Eye (tissue), 1 donor: ENCODE results near the gene PLCL2.

Source experiments
- DNase-seq: peaks from one replicate; pipeline ENCODE4 v3.0.0-alpha.2; 2015

The PLCL2 gene

DNA sequence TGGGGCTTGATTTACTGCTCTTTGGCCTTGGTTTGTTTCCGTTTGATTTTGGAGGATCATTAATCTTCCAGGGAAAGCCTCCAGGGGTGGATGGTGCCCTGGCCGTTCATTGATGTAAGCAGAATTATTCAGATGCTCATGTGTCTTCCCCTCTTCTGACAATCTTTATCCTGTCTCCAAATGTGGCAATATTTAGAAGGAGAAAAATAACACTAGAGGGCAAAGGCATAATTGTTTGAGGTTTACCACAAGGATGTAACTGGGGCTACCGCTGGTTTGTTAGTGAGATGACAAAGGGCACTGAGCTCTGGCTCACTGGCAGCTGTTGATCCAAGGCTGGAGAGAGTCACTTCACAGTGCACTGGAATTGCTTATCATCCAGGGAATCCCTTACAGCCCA is 18.2 kb upstream of the PLCL2 start:
- no peak for DNase-seq

DNA sequence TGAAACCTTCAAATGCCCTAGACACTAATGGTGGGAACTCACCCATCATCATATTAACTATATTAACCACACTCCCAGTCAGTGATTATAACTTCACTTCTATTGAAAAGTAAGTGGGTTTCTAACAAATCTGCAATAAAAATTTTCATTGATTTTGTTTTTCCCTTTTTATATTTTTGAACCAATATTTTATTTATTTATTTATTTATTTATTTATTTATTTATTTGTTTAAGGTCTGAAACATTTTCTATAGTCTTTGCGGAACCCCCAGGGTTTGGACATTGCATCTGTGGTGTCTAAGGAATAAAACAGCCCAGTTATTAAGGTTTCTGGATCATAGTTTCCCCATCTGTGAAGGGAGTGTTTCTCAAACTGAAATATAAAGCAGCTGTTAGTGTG is 16.2 kb upstream of the PLCL2 start:
- DNase-seq = no peak

DNA sequence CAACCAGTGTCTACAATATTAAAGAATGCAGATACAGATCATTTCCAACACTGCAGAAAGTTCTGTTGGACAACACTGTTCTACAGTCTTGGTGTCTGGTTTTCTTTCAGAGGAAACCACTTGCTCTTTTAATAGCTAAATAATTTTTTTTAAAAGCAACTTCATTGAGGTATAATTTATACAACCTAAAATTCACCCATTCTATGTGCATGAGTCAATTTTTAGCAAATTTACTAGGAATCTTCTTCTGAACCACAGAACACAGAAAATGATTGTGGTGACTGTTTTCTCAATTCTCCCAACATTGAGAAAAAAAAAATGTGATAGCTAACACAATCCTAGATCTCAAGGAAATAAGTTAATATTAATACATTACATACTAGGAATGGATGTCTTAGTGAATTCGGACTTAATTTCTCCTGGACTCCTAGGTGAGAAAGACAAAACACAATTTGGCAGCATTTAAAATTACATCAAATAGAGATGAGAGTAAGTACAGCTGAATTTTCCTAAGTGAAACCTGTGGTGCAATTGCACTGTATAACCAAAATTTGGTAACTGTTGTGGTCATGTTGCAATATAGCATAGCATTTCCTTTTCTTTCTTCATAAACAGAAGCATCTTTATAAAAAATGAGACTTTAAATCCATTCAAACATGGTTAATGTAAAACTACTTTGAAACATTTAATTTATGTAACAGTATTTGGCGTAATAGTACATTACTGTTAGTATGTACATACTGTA is 15.3 kb upstream of the PLCL2 start:
- no peak for DNase-seq

DNA sequence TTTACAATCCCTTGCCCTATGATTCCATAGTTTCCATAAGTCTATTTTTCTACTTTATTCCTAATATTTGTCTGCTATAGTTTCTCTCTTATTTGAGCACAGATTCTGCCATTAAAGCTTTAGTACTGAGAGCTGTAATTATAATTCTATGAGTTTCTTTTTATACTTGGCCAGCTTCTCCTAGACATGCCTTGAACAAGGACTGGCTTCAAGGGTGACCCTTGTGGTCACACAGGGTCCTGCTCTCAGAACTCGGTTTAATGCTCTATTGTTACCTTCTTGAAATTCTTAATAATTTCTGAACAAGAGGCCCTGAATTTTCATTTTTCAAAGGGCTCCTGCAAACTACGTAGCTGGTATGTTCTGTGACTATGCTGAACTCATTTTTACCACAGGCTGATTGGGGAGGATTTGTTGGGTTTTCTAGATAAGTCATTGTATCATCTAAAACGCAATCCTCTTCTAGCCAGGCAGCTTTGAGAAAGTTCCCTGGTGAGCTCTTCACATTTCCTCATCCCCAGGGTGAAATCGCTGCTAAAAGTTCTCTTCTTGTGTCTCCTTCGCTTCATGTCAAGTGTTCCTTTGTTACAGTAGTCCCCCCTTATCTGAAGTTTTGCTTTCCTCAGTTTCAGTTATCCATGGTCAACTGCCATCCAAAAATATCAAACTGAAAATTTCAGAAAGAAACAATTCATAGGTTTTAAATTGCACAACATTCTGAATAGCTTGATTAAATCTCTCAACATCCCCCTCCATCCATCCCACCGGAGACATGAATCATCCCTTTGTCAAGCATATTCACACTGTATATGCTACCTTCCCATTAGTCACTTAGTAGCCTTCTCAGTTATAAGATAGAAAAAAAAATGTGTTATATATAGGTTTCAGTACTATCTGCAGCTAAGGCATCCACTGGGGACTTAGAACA is 12.6 kb upstream of the PLCL2 start:
- DNase-seq = no peak

DNA sequence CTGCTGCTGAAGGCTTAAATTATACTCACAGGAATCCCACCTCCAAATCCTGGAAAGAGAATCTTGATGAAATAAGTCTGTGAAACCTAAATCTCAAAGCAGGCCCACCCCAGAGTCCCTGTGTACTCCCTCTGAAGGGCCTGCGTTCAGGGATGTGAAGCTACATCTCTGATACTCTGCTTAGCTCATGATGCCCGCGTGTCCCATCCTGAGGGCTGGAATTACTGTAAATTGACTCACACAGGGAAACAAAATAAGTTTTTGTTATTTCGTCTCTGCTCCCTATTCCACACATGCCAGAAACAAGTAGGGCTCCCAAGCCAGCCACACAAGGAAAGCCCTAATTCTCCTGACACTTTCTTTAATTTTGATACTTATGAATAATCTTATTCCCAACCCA is 10.9 kb upstream of the PLCL2 start:
- no peak for DNase-seq

DNA sequence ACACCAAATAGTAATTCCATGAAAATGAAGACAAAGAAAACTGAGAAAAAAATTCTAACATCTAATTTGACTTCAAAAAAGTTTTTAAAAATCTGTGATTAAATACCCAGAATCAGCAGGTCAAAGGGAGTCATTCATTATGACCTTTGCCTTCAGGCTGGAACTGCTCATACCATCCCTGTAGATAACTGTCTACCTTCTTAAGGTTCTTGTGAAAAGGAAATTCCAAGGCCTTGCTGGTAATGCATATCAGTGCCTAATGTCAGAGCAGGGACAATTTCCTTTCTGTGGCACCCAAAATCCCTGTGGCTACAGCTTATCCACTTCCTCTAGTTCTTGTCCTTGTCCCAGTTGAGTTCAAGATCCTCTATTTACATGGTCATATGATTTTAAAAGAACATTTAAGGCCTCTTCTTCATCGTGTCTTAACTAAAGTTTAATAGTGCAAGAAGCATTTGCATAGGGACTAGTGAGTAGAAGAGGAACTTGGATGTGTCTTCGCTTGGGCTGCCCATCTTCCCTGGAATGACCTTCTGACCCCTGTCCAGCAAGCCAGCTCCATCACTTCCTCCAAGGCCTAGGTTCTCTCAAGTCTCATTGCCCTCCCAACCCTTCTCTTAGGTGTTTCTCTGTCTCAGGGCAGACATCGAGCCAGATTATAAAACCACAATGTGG is 8.7 kb upstream of the PLCL2 start:
- DNase-seq = no peak

DNA sequence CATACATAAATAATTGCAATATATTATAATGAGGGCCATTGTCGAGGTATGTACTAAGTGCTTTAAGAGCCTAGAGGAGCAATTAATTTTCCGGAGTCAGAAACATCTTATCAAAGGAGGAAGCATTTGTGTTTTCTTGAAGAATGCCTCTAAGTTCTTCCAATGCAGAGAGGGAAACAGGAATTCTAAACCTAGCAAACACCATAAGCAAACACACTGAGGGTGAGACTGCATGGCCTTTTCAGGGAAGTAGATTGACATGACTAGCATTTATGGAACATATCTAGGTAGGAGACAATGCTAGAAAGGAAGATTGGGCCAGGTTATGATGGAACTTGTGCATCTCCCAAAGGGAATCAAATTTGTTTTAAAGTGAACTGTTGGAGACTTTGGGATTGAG is 7.2 kb upstream of the PLCL2 start:
- no peak for DNase-seq

DNA sequence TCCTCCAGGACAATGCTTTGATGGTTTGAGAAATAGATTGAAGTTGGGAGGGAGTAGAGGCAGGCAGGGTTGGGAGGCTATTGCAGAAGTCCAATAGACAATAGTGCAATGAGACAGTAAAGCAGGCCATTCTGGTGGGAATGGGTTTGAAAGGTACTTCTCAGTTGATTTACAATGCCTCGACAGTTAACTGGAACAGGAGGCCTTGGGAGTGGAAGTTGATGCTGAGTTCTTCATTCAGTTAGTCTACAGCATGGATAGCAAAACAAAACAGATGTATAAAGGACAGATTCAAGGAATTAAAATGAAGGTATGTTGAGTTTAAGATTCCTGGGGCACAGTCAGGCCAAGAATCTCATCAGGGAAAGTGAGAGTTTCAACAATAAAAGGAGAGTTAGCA is 6.8 kb upstream of the PLCL2 start:
- no peak for DNase-seq

DNA sequence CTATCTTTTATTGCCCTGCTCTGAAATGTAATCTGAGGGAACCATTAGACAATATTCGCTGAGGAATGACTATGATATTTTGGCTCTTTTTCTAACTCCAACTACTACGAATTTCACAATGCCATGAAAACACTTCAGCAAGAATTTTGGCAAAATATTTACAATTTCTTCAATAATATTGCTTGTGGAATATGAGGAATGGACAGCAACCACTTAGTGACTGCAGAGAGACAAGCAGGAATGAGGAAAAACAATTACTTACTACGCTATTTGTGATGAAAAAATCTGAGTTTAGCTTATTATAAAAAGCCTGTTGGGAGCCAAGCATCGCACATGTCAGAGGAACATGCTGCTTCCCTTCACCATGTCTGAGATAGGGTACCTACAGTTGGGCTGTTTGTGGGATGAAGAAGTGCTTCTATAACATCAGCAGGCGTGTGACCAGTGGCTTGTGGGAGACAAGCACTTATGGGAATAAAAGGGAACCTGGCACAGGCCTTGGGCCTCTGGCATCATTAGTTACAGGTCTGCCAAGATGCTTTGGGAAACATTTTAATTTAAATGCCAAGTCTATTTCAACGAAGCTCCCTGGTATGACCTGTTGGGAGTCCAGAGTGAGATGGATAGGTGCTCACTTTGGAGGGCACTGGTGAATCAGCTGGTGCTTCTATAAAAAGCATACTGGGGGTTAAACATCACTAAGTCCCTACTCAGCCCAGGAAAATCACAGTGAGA is 2.7 kb upstream of the PLCL2 start:
- no peak for DNase-seq

DNA sequence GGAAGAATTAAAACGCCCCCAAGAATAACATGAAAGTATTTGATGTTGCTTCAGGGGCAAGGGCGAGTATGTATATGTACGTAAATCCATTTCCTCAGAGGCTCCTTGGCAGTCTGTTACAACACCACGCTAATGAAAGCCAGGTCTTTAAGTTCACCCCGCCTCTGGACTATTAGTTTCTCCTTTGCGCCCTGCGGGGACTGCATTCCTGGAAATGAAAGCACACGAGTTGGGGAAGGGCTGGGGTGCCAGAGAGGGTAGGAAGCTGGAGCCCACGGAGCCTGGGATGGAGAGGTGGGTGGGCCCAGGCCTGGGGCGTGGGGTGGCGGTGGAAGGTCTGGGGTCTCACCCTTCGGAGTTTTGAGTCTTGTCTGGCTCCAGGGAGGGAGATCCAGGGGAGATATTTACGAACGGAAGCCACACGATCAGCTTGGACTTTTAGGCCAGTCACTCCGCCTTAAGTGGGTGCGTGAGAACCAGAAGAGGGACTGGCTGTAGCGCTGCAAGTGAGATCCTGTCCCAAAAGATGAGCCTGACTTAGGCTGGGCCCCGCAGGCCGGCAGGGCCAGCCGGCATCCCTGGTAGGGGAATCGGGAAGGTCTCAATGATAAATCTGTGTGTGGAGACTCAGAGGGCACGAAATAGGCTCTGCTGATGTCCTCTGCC is 1.6 kb upstream of the PLCL2 start:
- DNase-seq = peak; percentile 60

DNA sequence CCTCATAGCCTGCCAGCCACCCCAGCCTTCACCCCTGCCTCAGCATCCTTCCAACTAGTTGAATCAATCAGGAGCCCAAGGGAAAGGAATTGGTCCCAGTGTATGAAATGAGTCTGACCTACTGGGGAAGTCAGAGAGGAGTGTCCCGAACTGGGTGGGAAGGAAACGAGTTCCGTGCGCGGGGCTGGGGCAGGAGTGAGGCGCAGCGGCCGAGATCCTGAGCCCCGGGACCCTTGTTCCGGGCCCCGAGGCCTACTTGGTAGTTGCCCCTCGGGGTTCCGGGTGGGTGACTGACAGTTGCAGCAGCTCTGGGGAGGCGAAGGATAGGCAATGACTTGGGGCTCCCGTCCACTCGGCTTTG is 1.1 kb upstream of the PLCL2 start:
- no peak for DNase-seq

DNA sequence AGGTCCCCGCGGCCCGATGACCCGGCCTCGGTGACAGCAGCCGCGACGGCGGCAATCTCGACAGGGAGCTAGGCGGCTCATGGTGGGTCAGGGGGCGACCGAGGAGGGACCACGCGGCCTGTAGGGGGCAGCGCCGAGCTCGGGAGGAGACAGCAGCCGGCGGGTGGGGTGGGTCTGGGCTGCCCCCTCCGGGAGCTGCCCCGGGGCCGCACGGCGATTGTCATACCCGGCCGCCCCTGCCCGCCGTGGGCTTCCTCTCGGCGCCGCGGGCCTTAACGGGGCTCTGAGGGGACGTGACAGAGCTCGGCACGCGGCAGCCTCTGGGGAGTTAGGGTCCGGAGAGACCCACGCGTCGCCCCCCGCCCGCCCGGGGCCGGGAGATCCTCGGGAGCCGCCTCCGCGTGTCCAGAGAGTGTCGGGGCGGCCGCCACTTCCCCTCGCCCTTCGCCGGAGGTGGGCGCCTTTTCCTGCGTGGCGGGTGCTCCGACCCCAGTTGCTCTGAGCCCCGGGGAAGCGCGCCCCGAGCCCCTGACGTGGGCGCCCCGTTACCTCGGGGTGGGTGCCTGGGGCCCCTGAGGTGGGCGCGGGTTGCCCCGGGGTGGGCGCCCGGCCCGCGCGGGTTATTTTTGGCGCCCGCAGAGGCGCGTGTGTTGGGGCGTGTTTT is 539 bp upstream of the PLCL2 start:
- peak; percentile 90 for DNase-seq

DNA sequence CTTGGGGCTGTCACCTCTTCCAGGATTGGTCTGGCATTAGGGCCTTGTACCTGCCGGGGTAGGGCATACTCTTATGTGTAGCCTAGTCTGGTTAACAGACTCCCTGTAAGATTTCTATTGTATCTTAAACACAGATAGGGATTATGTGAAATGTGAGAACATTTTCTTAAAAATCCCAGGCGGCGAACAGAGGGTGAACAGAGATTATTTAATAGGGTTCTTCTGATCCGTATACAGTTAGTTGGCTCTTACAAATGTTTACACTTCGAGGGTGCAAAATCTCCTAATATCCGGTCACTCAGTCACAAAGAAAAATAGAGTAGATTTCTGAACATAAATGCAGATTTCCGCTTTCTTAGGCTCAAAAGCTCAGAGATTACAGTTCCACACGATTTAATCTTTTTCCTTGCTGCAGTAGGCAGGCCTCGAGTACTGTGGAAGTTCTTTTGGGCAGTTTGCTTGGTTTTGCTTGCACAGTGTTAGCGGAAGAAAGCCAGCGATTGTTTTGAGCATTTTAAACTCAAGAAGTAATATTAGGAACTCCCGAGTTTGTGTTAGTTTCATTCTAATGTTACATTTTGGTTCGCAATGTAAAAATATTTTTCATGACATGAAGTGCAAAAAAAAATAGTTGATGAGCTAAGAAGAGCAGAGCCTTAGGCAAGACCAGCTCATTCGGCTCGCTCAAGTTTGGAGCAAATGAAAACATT is 993 bp downstream of the PLCL2 start:
- peak; percentile 83 for DNase-seq

DNA sequence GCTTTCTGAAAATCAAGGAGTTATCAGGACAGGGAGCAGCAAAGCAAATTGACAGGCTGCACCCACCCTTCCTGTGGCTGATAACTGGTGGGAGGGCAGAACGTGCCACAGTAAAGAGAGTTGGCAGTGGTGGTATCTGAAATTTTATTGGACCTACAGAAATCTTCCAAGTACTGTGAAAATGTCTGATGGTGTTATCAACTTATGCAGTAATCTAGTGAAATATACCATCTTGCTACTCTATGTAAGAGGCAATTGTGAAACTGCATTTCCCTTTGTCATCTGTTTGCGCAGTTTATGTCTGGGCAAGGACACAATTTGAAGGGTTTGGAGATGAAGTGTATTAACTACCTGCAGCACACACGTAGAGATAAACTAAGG is 1.5 kb downstream of the PLCL2 start:
- no peak for DNase-seq

DNA sequence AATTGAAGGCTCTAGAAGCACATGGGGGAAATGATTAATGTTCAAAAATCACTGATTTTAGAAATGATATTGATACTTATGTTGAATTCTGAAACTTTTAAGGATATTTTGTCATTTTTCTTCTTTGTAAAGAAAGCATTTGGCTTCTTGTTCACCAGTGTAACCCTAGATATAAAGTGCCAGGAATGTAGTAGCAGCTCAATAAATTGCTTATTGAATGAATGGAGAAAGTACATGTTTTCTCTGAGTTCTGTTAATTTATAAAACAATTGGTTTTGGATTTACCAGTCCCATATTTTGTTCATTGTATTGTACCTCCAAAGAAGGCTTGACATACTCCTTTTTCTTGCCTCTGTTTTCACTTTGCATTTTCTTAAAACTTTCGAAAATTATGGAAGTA is 2.4 kb downstream of the PLCL2 start:
- no peak for DNase-seq

DNA sequence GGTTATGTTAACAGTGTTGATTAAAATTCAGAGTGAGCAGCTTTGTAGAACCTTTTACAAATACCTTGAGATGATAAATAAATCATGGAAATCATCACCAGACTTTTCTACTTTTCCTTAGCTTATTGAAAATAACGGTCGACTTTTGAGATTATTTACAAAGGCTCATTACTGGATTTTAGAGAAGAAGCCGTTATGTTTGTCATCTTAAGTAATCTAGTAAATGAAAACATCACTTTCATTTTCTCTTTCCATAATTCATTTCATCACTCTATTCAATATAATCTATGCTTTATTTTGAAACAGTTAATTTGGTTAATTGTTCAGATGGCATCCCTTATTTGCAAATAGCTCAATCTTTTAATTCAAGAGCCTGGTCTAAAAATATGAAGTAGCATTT is 3.6 kb downstream of the PLCL2 start:
- no peak for DNase-seq

DNA sequence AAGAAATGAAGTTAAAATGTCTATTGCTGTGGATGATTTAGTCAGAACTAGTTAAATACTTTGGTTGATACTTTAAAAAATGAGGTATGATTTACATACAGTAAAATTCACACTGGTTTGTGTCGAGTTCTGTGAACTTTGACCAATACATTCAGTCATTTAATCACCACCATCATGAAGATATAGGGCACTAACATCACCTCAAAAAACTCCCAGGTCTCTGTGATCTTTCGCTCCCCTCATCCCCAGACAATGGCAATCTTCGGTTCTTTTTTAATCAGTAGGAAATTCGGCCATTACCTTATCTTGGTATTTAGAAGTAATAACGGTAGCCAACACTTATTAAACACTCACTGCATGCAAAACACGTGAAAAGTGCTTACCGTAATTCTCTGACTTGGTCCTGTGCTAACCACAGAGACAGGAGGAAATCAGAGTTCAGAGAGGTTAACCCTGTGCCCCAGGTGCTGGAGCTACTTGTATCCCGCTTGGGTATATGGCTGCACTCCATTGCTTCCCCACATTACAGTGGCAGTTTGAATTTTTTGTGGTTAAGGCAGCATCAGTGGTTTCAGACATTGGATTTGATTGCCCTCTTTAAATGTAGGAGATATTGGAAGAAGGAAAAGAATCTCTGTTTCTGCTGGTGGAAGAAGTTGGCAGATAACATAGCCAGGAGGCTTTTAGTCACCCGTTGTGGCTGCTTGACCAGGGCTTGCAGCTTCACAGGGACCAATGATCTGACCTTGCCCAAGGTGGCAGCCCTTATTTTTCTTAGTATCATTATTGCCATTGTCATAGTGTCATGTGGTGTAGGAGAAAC is 4.2 kb downstream of the PLCL2 start:
- DNase-seq = no peak

DNA sequence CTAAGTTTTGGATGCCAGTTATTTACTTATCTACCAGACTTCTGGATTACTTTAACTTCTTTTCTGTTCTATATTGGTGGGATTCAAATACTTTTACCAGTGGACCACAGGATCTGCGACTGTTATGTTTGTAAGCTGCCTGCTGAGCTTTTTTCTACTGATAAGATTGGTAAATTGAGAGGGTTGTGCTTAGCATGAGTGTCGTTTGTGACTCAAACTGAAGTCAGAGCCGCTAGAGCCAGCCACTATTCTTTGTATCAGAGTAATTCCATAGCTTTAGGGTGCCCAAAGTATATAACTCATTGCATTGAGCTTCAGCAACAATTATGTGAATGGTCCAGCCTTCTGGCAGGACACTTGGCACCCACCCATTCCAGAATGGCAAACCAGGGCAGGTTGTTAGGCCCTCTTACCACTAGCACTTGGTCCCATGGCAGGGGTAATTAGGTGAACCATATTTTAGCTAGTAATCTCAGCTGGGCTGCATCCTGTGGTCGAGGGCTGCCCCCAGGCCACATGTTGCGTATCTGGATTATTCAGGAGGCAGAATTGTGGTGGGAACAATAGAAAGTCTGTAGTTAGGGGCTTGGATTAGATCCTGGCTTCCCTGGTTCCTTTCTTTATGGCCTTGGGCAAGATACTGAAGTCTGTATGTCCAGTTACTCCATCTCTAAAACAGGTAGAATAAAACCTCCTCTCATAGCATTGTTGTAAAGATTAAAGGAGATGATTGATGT is 6.0 kb downstream of the PLCL2 start:
- DNase-seq = no peak

DNA sequence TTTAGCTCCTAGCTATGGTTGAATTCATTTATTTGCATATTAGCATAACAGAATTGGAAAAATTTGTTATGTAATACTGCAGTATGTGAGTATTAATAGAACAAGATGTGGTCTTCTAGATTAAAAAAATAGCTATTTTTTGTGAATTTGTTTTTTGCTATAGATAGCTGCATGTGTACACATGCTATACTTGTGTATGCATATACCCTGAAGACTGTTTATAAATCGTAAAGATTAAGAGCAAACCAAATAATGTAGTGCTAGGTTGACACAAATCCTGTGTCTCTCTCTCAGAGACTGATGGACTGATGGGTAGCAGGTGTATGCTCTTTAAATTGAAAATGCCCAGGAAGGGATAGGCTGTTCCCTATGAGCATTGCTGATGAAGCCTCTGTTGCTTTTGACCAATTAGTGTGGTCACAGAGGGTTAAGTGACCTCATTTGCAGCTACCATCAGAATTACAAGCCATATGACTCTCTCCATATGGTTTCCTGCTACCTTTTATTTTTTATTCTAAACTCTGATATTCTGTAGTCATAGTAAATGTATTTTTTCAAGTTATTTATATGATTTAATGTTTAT is 9.0 kb downstream of the PLCL2 start:
- DNase-seq = peak; percentile 21
